BE2C (cell line): ENCODE results near the gene RAB40C.
A peak's percentile ranks its signal among the peaks of the same experiment; 100 is the strongest.

Experiments used
- DNase-seq: peaks from one replicate; pipeline ENCODE4 v3.0.0-alpha.2; 2020
- H3K27me3 ChIP-seq: fragments of 250-450 bp; sonication (Bioruptor Pico); 2 replicates; pipeline ENCODE4 v1.5.1; 2020; ENCODE audit warnings: mild to moderate bottlenecking
- H3K36me3 ChIP-seq: fragments of 250-450 bp; sonication (Bioruptor Pico); 2 replicates; pipeline ENCODE4 v1.5.1; 2020; ENCODE audit warnings: mild to moderate bottlenecking
- H3K4me1 ChIP-seq: fragments of 250-450 bp; sonication (Bioruptor Pico); 2 replicates; pipeline ENCODE4 v1.5.1; 2020
- H3K4me3 ChIP-seq: 2 replicates; pipeline ENCODE4 v1.5.1; 2011; ENCODE audit warnings: low read depth, low read length
- H3K9me3 ChIP-seq: fragments of 250-450 bp; sonication (Bioruptor Pico); 2 replicates; pipeline ENCODE4 v1.5.1; 2020
- CTCF ChIP-seq: IDR thresholded peaks from 2 replicates; pipeline ENCODE4 v1.5.1; 2012; ENCODE audit warnings: mild to moderate bottlenecking, low read depth, low read length

RAB40C gene

GRCh38 chr16:644556-644955 is 54.7 kb downstream of the RAB40C start:
- DNase-seq: no peak
- no peak for TF ChIP-seq CTCF
- Histone ChIP-seq H3K27me3 (no peaks in the 10 kb centered on the region), H3K4me1 (peaks cover 2% of the 10 kb centered on the region; the same call in 1 of the 2 replicates), H3K4me3 (no peak overlapping the region), H3K9me3 (no peaks in the 10 kb centered on the region), H3K36me3 (no peaks in the 10 kb centered on the region)

- DNase-seq: no peak
- no peaks in the 10 kb centered on the region for H3K27me3 ChIP-seq
- no peak overlapping the region for H3K4me3 ChIP-seq
- H3K36me3 ChIP-seq: no peaks in the 10 kb centered on the region
- peaks cover 2% of the 10 kb centered on the region; the same call in 1 of the 2 replicates for H3K4me1 ChIP-seq
- TF ChIP-seq CTCF: no peak
- H3K9me3 ChIP-seq: no peaks in the 10 kb centered on the region
These were observed 56.2 kb downstream of the RAB40C start for GRCh38 chr16:645852-646678.

- H3K4me3 ChIP-seq: no peak overlapping the region
- DNase-seq: no peak
- TF ChIP-seq CTCF: no peak
- H3K9me3 ChIP-seq: no peaks in the 10 kb centered on the region
- no peaks in the 10 kb centered on the region for H3K36me3 ChIP-seq
- peaks cover 2% of the 10 kb centered on the region; the same call in 1 of the 2 replicates for H3K4me1 ChIP-seq
- H3K27me3 ChIP-seq: no peaks in the 10 kb centered on the region
These were observed 56.9 kb downstream of the RAB40C start for GRCh38 chr16:646679-647172.

GRCh38 chr16:647173-647902 is 57.5 kb downstream of the RAB40C start:
- TF ChIP-seq CTCF: no peak
- H3K4me1 ChIP-seq: peaks cover 2% of the 10 kb centered on the region; the same call in 1 of the 2 replicates
- H3K27me3 ChIP-seq: no peaks in the 10 kb centered on the region
- H3K36me3 ChIP-seq: no peaks in the 10 kb centered on the region
- no peak for DNase-seq
- H3K4me3 ChIP-seq: no peak overlapping the region
- no peaks in the 10 kb centered on the region for H3K9me3 ChIP-seq

- Histone ChIP-seq H3K4me1 (no peaks in the 10 kb centered on the region), H3K9me3 (no peaks in the 10 kb centered on the region), H3K27me3 (no peaks in the 10 kb centered on the region), H3K36me3 (no peaks in the 10 kb centered on the region), H3K4me3 (peak overlapping the region; percentile 82)
- peak; percentile 79 for DNase-seq
- peak; percentile 65 for TF ChIP-seq CTCF
These were observed 58.4 kb downstream of the RAB40C start for GRCh38 chr16:648071-648780.
